Body of pancreas (tissue), 4 donors: ENCODE results near the gene EIF3L.

Source experiments
- POLR2A ChIP-seq, 3 donors: fragments of 450-650 bp; IDR thresholded peaks; one replicate each; pipeline ENCODE4 v1.6.1; 2016; ENCODE audit warnings: antibody characterized with exemption in 3 of 3, mild to moderate bottlenecking in 2 of 3
- TF ChIP-seq, protein P1 (sequence below), 7 experiments: fragments of 450-650 bp in 4 of 7; fragments of 200-600 bp in 3 of 7; sonication (generic) in 3 of 7; IDR thresholded peaks; one replicate each; pipeline ENCODE4 v1.5.1; 2016 to 2019; ENCODE audit warnings: antibody characterized with exemption in 7 of 7

DNA sequence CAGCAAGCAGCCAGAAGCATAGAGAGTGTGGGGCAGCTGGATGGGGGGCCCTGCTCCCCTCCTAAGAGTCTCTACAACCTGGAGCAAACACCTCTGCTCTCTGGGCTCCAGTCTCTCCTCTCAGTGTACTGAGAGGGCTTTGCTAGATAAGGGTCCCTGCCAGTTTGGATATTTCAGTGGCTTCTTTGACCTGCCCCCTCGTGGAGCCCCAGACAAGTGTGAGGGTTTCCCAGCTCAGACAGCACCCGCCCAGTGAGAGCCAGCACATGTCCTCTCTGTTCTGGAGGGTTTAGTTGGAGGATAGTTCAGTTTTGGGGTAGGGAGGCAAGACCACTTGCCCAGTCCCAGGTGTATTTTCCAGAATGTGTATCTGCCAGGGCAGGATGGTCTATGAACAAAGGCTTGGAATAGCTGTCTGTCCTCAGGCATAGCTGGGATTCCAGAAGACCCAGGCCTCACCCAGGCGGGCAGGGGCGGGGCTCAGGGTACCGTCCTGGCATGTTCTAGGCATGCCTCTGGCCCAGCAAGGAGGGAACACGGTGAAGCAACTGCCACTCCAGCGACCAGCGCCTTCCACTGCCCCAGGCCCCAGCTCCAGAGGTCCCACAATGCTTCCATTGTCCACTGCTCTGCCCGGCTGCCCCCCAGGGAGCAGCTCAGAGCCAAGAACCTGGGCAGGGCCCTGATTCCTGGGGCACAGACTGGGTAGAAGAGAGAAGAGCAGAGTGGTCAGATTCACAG, 49.4 kb downstream of the EIF3L start:
- TF ChIP-seq, protein P1, sequence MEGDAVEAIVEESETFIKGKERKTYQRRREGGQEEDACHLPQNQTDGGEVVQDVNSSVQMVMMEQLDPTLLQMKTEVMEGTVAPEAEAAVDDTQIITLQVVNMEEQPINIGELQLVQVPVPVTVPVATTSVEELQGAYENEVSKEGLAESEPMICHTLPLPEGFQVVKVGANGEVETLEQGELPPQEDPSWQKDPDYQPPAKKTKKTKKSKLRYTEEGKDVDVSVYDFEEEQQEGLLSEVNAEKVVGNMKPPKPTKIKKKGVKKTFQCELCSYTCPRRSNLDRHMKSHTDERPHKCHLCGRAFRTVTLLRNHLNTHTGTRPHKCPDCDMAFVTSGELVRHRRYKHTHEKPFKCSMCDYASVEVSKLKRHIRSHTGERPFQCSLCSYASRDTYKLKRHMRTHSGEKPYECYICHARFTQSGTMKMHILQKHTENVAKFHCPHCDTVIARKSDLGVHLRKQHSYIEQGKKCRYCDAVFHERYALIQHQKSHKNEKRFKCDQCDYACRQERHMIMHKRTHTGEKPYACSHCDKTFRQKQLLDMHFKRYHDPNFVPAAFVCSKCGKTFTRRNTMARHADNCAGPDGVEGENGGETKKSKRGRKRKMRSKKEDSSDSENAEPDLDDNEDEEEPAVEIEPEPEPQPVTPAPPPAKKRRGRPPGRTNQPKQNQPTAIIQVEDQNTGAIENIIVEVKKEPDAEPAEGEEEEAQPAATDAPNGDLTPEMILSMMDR (IDR thresholded peaks at IDR 0.05) = peak in 1 of 7 experiments; percentile 2
- peak in 1 of 3 donors; percentile 49 for TF ChIP-seq POLR2A (IDR thresholded peaks at IDR 0.05)
